ENCODE measurements around the gene MKX. TPM values are rescaled to one million over a fixed set of nuclear protein-coding genes. Genes with fewer than 3 reads are reported as not detected.

Gene MKX
- total RNA-seq, 1 donor from 2014 or later: 2.2 TPM

DNA sequence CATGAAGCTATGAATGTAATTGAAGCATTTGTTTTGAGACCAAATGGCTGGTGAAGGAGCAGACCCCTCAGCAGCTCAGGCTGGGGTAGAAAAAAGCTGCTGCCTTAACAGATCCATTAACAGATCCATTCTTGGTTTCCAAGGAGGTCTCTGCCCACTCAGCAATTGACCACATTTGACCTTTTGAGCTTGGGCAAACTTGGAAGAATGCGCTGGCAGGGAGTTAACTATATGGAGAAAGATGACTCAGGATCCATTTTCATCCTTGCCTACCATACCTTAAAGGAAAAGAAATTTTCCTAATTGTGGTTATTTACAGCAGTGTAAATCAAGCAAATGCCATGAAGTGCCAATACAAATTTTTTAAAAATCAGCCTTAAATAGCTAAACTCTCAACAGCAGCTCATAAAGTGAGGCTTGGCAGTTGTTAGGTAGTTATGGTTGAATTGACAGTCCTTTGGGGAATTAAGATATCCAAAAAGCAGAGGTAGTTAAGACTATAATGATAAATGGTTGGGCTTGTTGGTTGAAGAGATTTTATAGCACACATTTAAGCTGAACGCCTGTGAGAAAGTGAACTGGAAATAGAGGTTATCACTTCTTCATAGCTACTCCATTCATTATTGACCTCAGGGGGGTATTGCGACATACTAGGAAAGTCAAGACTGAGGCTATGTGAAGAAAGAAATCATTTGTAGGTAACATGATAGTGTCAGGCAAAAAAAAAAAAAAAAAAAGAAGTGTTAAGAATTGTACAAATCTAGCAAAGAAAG is 83.9 kb downstream of the MKX start:
- no peak for DNase-seq (ENCODE audit: extremely low spot score in 2 of 2)
- H3K27me3 ChIP-seq: no peaks in the 10 kb centered on the region
- no peaks in the 10 kb centered on the region for H3K36me3 ChIP-seq
- no peak overlapping the region for H3K27ac ChIP-seq
- TF ChIP-seq POLR2AphosphoS5 (IDR thresholded peaks at IDR 0.05; ENCODE audit: insufficient read depth in 1 of 2, low read depth in 1 of 2) (no peak), POLR2A (IDR thresholded peaks at IDR 0.05) (no peak)
- TF ChIP-seq, protein P1, sequence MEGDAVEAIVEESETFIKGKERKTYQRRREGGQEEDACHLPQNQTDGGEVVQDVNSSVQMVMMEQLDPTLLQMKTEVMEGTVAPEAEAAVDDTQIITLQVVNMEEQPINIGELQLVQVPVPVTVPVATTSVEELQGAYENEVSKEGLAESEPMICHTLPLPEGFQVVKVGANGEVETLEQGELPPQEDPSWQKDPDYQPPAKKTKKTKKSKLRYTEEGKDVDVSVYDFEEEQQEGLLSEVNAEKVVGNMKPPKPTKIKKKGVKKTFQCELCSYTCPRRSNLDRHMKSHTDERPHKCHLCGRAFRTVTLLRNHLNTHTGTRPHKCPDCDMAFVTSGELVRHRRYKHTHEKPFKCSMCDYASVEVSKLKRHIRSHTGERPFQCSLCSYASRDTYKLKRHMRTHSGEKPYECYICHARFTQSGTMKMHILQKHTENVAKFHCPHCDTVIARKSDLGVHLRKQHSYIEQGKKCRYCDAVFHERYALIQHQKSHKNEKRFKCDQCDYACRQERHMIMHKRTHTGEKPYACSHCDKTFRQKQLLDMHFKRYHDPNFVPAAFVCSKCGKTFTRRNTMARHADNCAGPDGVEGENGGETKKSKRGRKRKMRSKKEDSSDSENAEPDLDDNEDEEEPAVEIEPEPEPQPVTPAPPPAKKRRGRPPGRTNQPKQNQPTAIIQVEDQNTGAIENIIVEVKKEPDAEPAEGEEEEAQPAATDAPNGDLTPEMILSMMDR (IDR thresholded peaks at IDR 0.05): no peak
- intact Hi-C loops (cut with DNase I): no loop called here
- no peaks in the 10 kb centered on the region for H3K4me1 ChIP-seq
- no peaks in the 10 kb centered on the region for H3K9me3 ChIP-seq
- no peak overlapping the region for H3K4me3 ChIP-seq

DNA sequence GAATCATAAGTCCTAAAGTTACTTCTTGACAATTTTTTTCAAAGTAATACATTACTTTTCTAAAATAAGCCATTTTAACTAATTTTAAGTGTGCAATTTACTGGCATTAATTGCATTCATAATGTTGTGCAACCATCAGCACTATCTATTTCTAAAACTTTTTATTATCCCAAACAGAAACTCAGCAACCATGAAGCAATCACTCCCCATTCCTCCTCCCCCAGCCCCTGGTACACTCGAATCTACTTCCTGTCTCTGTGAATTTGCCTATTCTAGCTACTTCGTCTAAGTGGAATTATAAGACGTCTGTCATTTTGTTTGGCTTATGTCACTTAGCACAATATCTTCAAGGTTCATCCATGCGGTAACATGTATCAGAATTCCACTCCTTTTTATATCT is 84.9 kb downstream of the MKX start:
- TF ChIP-seq POLR2A (IDR thresholded peaks at IDR 0.05): no peak
- TF ChIP-seq POLR2AphosphoS5 (IDR thresholded peaks at IDR 0.05; ENCODE audit: insufficient read depth in 1 of 2, low read depth in 1 of 2): no peak
- TF ChIP-seq, protein P1 (IDR thresholded peaks at IDR 0.05): no peak
- no peak for DNase-seq (ENCODE audit: extremely low spot score in 2 of 2)
- no peak overlapping the region for H3K27ac ChIP-seq
- H3K9me3 ChIP-seq: no peaks in the 10 kb centered on the region
- H3K27me3 ChIP-seq: no peaks in the 10 kb centered on the region
- no peaks in the 10 kb centered on the region for H3K36me3 ChIP-seq
- no peaks in the 10 kb centered on the region for H3K4me1 ChIP-seq
- no peak overlapping the region for H3K4me3 ChIP-seq
- intact Hi-C loops (cut with DNase I): no loop called here

DNA sequence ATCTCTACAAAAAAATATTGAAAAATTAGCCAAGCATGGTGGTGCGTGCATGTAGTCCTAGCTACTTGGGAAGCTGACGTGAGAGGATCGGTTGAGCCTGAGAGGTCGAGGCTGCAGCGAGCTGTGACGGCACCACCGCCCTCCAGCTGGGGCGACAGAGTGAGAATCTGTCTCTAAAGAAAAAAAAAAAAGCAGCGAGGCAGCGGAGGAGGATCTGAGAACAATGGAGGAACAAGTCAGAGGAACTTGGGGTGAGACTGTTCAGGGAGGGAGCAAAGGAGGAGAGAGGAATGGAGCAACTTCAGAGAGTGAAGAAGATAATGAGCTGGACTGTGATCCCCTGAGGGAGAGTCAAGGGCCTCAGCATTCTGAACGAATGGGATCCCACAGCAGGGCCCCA is 85.4 kb downstream of the MKX start:
- no peaks in the 10 kb centered on the region for H3K4me1 ChIP-seq
- H3K4me3 ChIP-seq: no peak overlapping the region
- no peaks in the 10 kb centered on the region for H3K36me3 ChIP-seq
- no peak for DNase-seq (ENCODE audit: extremely low spot score in 2 of 2)
- TF ChIP-seq POLR2A (IDR thresholded peaks at IDR 0.05): no peak
- H3K27me3 ChIP-seq: no peaks in the 10 kb centered on the region
- no peaks in the 10 kb centered on the region for H3K9me3 ChIP-seq
- intact Hi-C loops (cut with DNase I): no loop called here
- H3K27ac ChIP-seq: no peak overlapping the region

DNA sequence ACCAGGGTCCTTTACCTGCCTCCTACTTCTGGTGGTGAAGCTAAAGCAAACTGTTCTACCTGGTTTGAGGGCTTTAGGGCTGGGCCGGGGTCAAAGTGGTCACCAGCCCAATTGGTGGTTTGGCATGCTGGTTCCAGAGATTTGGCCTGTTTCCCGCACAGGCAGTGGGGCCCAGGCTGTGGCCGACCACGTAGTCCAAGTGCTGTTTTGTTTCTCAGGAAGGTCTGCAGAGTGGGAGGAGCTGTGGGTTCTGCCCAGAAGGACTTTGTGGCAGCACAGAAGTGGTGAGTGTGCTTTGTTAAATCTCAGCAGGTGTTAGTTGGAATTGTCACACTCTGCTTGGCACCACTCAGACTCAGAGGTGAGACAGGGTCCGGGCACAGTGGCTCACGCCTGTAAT is 85.8 kb downstream of the MKX start:
- DNase-seq (ENCODE audit: extremely low spot score in 2 of 2): no peak
- Histone ChIP-seq H3K4me3 (no peak overlapping the region), H3K9me3 (no peaks in the 10 kb centered on the region), H3K27ac (no peak overlapping the region), H3K36me3 (no peaks in the 10 kb centered on the region), H3K27me3 (no peaks in the 10 kb centered on the region), H3K4me1 (no peaks in the 10 kb centered on the region)
- intact Hi-C loops (cut with DNase I): no loop called here
- TF ChIP-seq POLR2A (IDR thresholded peaks at IDR 0.05) (no peak), POLR2AphosphoS5 (IDR thresholded peaks at IDR 0.05; ENCODE audit: insufficient read depth in 1 of 2, low read depth in 1 of 2) (no peak)
- TF ChIP-seq, protein P1 (IDR thresholded peaks at IDR 0.05): no peak

DNA sequence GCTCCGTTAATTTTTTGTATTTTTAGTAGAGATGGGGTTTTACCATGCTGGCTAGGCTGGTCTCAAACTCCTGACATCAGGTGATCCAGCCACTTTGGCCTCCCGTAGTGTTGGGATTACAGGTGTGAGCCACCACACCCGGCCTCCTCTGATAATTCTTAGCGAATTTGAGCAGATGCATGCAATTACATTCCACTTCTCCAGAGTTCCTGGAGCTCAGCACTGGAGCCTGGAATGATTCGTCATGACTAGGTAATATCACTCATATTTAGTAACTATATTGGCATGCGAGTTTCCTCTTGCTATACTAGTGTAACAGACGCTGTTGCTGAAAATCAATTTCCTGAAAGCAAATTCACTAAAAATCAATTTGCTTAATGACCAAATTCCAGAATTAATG is 86.8 kb downstream of the MKX start:
- TF ChIP-seq, protein P1 (IDR thresholded peaks at IDR 0.05): no peak
- TF ChIP-seq POLR2AphosphoS5 (IDR thresholded peaks at IDR 0.05; ENCODE audit: insufficient read depth in 1 of 2, low read depth in 1 of 2): no peak
- TF ChIP-seq POLR2A (IDR thresholded peaks at IDR 0.05): no peak
- Histone ChIP-seq H3K4me1 (no peaks in the 10 kb centered on the region), H3K9me3 (no peaks in the 10 kb centered on the region), H3K36me3 (no peaks in the 10 kb centered on the region), H3K27me3 (no peaks in the 10 kb centered on the region), H3K4me3 (no peak overlapping the region), H3K27ac (no peak overlapping the region)
- intact Hi-C loops (cut with DNase I): no loop called here
- no peak for DNase-seq (ENCODE audit: extremely low spot score in 2 of 2)
